H9 (cell line): ENCODE measurements around the gene MAGI1. TPM values are rescaled to one million over a fixed set of nuclear protein-coding genes. Genes with fewer than 3 reads are reported as not detected.

Experiments used
- DNase-seq: peaks from one replicate; pipeline ENCODE4 v3.0.0-alpha.2; 2017
- H2AFZ ChIP-seq: one replicate; pipeline ENCODE4 v1.6.1; 2013; ENCODE audit warnings: mild to moderate bottlenecking, low read length, control low read depth, moderate library complexity
- H2AK5ac ChIP-seq: 2 replicates; pipeline ENCODE4 v1.6.1; 2013; ENCODE audit warnings: low read length, control low read depth, mixed read lengths; ENCODE audit not compliant: insufficient read length
- H2BK120ac ChIP-seq: one replicate; pipeline ENCODE4 v1.6.1; 2013; ENCODE audit warnings: low read depth, mild to moderate bottlenecking, low read length, control low read depth, inconsistent platforms; ENCODE audit not compliant: poor library complexity, severe bottlenecking
- H2BK12ac ChIP-seq: 2 replicates; pipeline ENCODE4 v1.6.1; 2013; ENCODE audit warnings: low read length, control low read depth, mixed read lengths, low read depth; ENCODE audit not compliant: insufficient read length
- H2BK15ac ChIP-seq: 2 replicates; pipeline ENCODE4 v1.6.1; 2013; ENCODE audit warnings: low read depth, low read length, control low read depth
- H2BK20ac ChIP-seq: one replicate; pipeline ENCODE4 v1.6.1; 2013; ENCODE audit warnings: low read depth, mild to moderate bottlenecking, low read length, control low read depth, inconsistent platforms; ENCODE audit not compliant: poor library complexity, severe bottlenecking
- H2BK5ac ChIP-seq: 2 replicates; pipeline ENCODE4 v1.6.1; 2013; ENCODE audit warnings: low read length, control low read depth, mixed read lengths; ENCODE audit not compliant: insufficient read length
- H3K14ac ChIP-seq: 2 replicates; pipeline ENCODE4 v1.6.1; 2013; ENCODE audit warnings: low read length, control low read depth; ENCODE audit not compliant: insufficient read depth
- H3K18ac ChIP-seq: 2 replicates; pipeline ENCODE4 v1.6.1; 2013; ENCODE audit warnings: low read depth, mild to moderate bottlenecking, mixed read lengths, low read length, control low read depth; ENCODE audit not compliant: insufficient read length
- H3K23ac ChIP-seq: 2 replicates; pipeline ENCODE4 v1.6.1; 2013; ENCODE audit warnings: low read length, control low read depth, mixed read lengths, low read depth; ENCODE audit not compliant: insufficient read length
- H3K23me2 ChIP-seq: 2 replicates; pipeline ENCODE4 v1.6.1; 2013; ENCODE audit warnings: low read depth, mild to moderate bottlenecking, mixed read lengths, low read length, control low read depth; ENCODE audit not compliant: insufficient read length, poor library complexity, severe bottlenecking
- H3K27ac ChIP-seq: 2 replicates; pipeline ENCODE4 v1.5.1; 2013; ENCODE audit warnings: low read length, control low read depth, mixed read lengths, low read depth; ENCODE audit not compliant: insufficient read length
- H3K27me3 ChIP-seq: 2 replicates; pipeline ENCODE4 v1.6.1; 2013; ENCODE audit warnings: low read length, control low read depth, inconsistent platforms; ENCODE audit not compliant: insufficient read depth
- H3K4ac ChIP-seq: 2 replicates; pipeline ENCODE4 v1.6.1; 2013; ENCODE audit warnings: low read depth, mild to moderate bottlenecking, control low read depth, inconsistent platforms, low read length, moderate library complexity
- H3K4me1 ChIP-seq: 2 replicates; pipeline ENCODE4 v1.6.1; 2013; ENCODE audit warnings: low read length, control low read depth, inconsistent platforms; ENCODE audit not compliant: insufficient read depth
- H3K4me2 ChIP-seq: 2 replicates; pipeline ENCODE4 v1.6.1; 2013; ENCODE audit warnings: low read length, control low read depth, mixed read lengths; ENCODE audit not compliant: insufficient read length, insufficient read depth
- H3K56ac ChIP-seq: 2 replicates; pipeline ENCODE4 v1.6.1; 2013; ENCODE audit warnings: low read depth, mild to moderate bottlenecking, mixed read lengths, low read length, control low read depth; ENCODE audit not compliant: insufficient read length
- H3K79me1 ChIP-seq: 2 replicates; pipeline ENCODE4 v1.6.1; 2013; ENCODE audit warnings: low read depth, mild to moderate bottlenecking, moderate library complexity, low read length, control low read depth, inconsistent platforms; ENCODE audit not compliant: insufficient read depth, poor library complexity, severe bottlenecking
- H3K79me2 ChIP-seq: 2 replicates; pipeline ENCODE4 v1.6.1; 2013; ENCODE audit warnings: low read length, control low read depth, inconsistent platforms; ENCODE audit not compliant: insufficient read depth
- H3K9ac ChIP-seq: 2 replicates; pipeline ENCODE4 v1.6.1; 2013; ENCODE audit warnings: low read length, control low read depth, mixed read lengths; ENCODE audit not compliant: insufficient read length; ENCODE audit errors: extremely low read depth
- H3K9me3 ChIP-seq: one replicate; pipeline ENCODE4 v1.6.1; 2013; ENCODE audit warnings: low read depth, low read length, inconsistent platforms; ENCODE audit not compliant: control insufficient read depth
- H3T11ph ChIP-seq: one replicate; pipeline ENCODE4 v1.6.1; 2013; ENCODE audit warnings: mild to moderate bottlenecking, low read length, control low read depth, inconsistent platforms
- H4K20me1 ChIP-seq: one replicate; pipeline ENCODE4 v1.6.1; 2013; ENCODE audit not compliant: control insufficient read depth, insufficient read length, insufficient read depth
- H4K5ac ChIP-seq: 2 replicates; pipeline ENCODE4 v1.6.1; 2013; ENCODE audit warnings: low read depth, mild to moderate bottlenecking, mixed read lengths, low read length, control low read depth; ENCODE audit not compliant: insufficient read length
- H4K8ac ChIP-seq: replicated peaks from 2 replicates; pipeline ENCODE4 v1.6.1; 2013; ENCODE audit warnings: low read length, control low read depth, mixed read lengths, low read depth; ENCODE audit not compliant: insufficient read length
- H4K91ac ChIP-seq: 2 replicates; pipeline ENCODE4 v1.6.1; 2013; ENCODE audit warnings: low read depth, mild to moderate bottlenecking, moderate library complexity, mixed read lengths, low read length, control low read depth; ENCODE audit not compliant: insufficient read length
- H3K27ac Mint-ChIP-seq, 3 experiments: 2 replicates in 2 of 3; 3 replicates in 1 of 3; pipeline ENCODE4 v1.8.0; 2020 to 2021; ENCODE audit warnings: mixed read lengths in 3 of 3, mild to moderate bottlenecking in 1 of 3, moderate library complexity in 1 of 3
- H3K27me3 Mint-ChIP-seq: 2 replicates; pipeline ENCODE4 v1.8.0; 2021; ENCODE audit warnings: low read depth, mild to moderate bottlenecking, moderate library complexity, mixed read lengths
- H3K36me3 Mint-ChIP-seq, 3 experiments: 2 replicates in 2 of 3; 3 replicates in 1 of 3; pipeline ENCODE4 v1.8.0; 2020 to 2021; ENCODE audit warnings: low read depth in 3 of 3, mixed read lengths in 3 of 3; ENCODE audit not compliant: insufficient read depth in 1 of 3
- H3K4me1 Mint-ChIP-seq, 2 experiments: 2 replicates each; pipeline ENCODE4 v1.8.0; 2020; ENCODE audit warnings: mixed read lengths in 2 of 2
- H3K4me3 Mint-ChIP-seq, 2 experiments: 2 replicates in 1 of 2; 3 replicates in 1 of 2; pipeline ENCODE4 v1.8.0; 2020 to 2021; ENCODE audit warnings: mild to moderate bottlenecking in 2 of 2, mixed read lengths in 2 of 2, moderate library complexity in 1 of 2
- H3K9me3 Mint-ChIP-seq, 2 experiments: 2 replicates in 1 of 2; 3 replicates in 1 of 2; pipeline ENCODE4 v1.8.0; 2020; ENCODE audit warnings: mild to moderate bottlenecking in 2 of 2, mixed read lengths in 2 of 2, moderate library complexity in 1 of 2
- WGBS: extraction: QIAGEN DNeasy Blood & Tissue Kit; methylation state at CpG from one replicate; pipeline ENCODE4 v1.1.7; 2013; ENCODE audit warnings: missing lambda C conversion rate, low lambda C conversion rate, mixed read lengths; ENCODE audit not compliant: insufficient read length; ENCODE audit errors: extremely low coverage; 5-methylcytosine and 5-hydroxymethylcytosine counted together
- total RNA-seq: library from RNA; stranded (reverse); gene quantifications from 2 replicates; pipeline ENCODE4 v1.2.1, GENCODE V29; 2021
- TF ChIP-seq, protein P1 (sequence below): fragments of 200-600 bp; sonication (generic); conservative IDR thresholded peaks from 3 replicates; pipeline ENCODE4 v1.8.0; 2021; ENCODE audit warnings: antibody characterized with exemption, mild to moderate bottlenecking

MAGI1 gene
- total RNA-seq, 1 experiment from 2014 or later: 65.7 TPM

DNA sequence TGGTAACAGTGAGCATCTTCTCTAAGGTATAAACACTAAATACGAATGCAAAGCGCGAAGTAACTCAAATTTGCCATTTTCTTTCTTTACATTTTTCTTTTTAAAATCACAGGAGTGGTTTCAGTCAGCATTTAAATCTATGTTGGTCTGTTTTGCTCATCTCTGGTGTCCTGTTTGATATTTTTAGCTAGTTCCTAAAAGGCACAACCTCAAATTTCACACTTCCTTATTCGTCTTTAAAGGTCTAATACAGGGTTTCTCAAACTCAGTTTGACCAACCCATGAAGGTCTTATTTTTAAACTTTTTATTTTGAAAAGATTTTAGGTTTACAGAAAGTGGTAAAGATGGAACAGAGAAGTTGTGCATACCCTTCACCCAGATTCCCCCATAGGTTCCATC is 201.1 kb downstream of the MAGI1 start:
- H2BK5ac ChIP-seq: no peak overlapping the region
- H4K91ac ChIP-seq: no peak overlapping the region
- no peaks in the 10 kb centered on the region for H3K9me3 Mint-ChIP-seq

More for the DNA sequence above, 201.1 kb downstream of the MAGI1 start:
- Histone ChIP-seq H3K23me2 (no peaks in the 10 kb centered on the region), H3K4me2 (no peak overlapping the region), H3K9ac (no peak overlapping the region), H3K27ac (no peak overlapping the region), H3K56ac (no peak overlapping the region), H3K79me1 (no peaks in the 10 kb centered on the region), H3K18ac (no peak overlapping the region), H2AK5ac (no peak overlapping the region), H3T11ph (no peak overlapping the region), H2BK12ac (no peak overlapping the region), H2AFZ (no peak overlapping the region), H4K8ac (no peak overlapping the region), H3K9me3 (no peaks in the 10 kb centered on the region), H2BK120ac (no peak overlapping the region), H4K20me1 (no peaks in the 10 kb centered on the region), H3K79me2 (0 out of 2 replicates have a peak, but pooled peaks cover 1% of the 10 kb centered on the region), H3K4ac (no peak overlapping the region), H4K5ac (no peak overlapping the region), H3K23ac (no peak overlapping the region), H3K4me1 (peaks cover 8% of the 10 kb centered on the region), H3K14ac (no peak overlapping the region), H2BK15ac (no peak overlapping the region), H3K27me3 (no peaks in the 10 kb centered on the region), H2BK20ac (no peak overlapping the region)
- Mint-ChIP-seq H3K27ac (no peak overlapping the region), H3K4me1 (peaks cover 18 to 27% of the 10 kb centered on the region in 2 experiments), H3K27me3 (no peaks in the 10 kb centered on the region), H3K4me3 (no peak overlapping the region), H3K36me3 (no peaks in the 10 kb centered on the region)
- no CpG with 5 or more reads among the region's 4 CpGs for WGBS
- no peak for DNase-seq
- TF ChIP-seq, protein P1, sequence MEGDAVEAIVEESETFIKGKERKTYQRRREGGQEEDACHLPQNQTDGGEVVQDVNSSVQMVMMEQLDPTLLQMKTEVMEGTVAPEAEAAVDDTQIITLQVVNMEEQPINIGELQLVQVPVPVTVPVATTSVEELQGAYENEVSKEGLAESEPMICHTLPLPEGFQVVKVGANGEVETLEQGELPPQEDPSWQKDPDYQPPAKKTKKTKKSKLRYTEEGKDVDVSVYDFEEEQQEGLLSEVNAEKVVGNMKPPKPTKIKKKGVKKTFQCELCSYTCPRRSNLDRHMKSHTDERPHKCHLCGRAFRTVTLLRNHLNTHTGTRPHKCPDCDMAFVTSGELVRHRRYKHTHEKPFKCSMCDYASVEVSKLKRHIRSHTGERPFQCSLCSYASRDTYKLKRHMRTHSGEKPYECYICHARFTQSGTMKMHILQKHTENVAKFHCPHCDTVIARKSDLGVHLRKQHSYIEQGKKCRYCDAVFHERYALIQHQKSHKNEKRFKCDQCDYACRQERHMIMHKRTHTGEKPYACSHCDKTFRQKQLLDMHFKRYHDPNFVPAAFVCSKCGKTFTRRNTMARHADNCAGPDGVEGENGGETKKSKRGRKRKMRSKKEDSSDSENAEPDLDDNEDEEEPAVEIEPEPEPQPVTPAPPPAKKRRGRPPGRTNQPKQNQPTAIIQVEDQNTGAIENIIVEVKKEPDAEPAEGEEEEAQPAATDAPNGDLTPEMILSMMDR: no peak
